Tibial nerve (tissue), 4 donors: Measurements from ENCODE around the gene CALD1.

ENCODE experiments used
- CTCF ChIP-seq, 5 experiments: fragments of 200-600 bp in 3 of 5; fragments of 450-650 bp in 2 of 5; sonication (generic) in 3 of 5; IDR thresholded peaks; one replicate each; pipeline ENCODE4 v1.5.1; 2016 to 2019; ENCODE audit warnings: antibody characterized with exemption in 5 of 5, mild to moderate bottlenecking in 3 of 5, moderate library complexity in 2 of 5
- EP300 ChIP-seq, 2 donors: sonication (generic); formaldehyde crosslinking; IDR thresholded peaks; one replicate each; pipeline ENCODE4 v1.6.1; 2017; ENCODE audit warnings: antibody characterized with exemption in 2 of 2, mild to moderate bottlenecking in 1 of 2
- POLR2A ChIP-seq, 2 donors: fragments of 450-650 bp; IDR thresholded peaks; one replicate each; pipeline ENCODE4 v1.6.1; 2017; ENCODE audit warnings: antibody characterized with exemption in 2 of 2, mild to moderate bottlenecking in 2 of 2, moderate library complexity in 2 of 2

- TF ChIP-seq CTCF (IDR thresholded peaks at IDR 0.05) (no peak), EP300 (IDR thresholded peaks at IDR 0.05) (no peak), POLR2A (IDR thresholded peaks at IDR 0.05) (no peak)
Measured at GRCh38 chr7:134764365-134764764, 15.1 kb upstream of the CALD1 start.
